Articular chondrocyte of knee joint (primary cell): ENCODE data around the gene BBS2. TPM values are rescaled to one million over a fixed set of nuclear protein-coding genes. Genes with fewer than 3 reads are reported as not detected.

Experiments used
- total RNA-seq: library from RNA; depleted of rRNA; stranded (reverse); fragments of >200 nt; gene quantifications from 2 replicates; pipeline ENCODE4 v1.2.3, GENCODE V29; 2012

Gene BBS2
- 69.4 and 82.0 TPM in 2 replicates for total RNA-seq

GRCh38 chr16:56519459-56520250 is at the start of gene BBS2:
Gene BBS2, minus strand, starts transcription at chr16:56520024. Its CDS starts 162 bp downstream, at chr16:56519862.

DNA sequence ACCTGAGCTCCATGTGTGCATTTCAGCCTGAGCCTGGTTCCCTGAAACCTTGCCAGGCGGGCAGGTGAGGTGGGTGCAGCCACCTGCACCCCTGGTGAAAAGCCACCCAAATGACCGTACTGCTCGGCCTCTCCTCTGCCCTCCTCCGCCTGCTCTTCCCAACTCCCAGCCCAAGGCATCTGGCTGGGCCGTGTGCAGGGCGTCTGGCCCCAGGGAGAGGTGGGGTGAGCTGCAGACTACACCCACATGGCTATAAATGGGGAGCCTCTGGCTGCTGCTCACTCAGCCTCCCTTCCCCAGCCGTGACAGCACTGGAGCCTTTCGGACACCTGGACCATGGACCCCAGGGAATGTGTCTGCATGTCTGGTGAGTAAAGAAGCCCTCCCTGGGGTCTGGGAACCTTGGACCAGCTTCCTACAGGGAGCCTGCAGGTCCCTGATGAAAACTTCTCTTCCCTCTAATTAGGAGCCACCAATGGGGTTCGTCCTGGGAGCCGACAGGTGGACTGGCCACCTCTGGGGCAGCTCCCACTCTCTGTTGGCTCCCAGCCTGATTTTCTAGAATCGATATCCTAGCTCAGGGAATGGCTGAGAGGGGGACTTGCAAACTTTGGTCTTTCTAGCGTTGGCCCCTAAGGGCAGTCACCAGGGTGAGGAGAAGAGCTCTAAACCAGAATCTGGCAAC is 45.1 kb upstream of the BBS2 start, which contains the start of gene MT4:
Gene MT4 (plus strand): TSS at position 281 of the 685 bp plus-strand sequence. CDS start 56 bp downstream, at position 337.

DNA sequence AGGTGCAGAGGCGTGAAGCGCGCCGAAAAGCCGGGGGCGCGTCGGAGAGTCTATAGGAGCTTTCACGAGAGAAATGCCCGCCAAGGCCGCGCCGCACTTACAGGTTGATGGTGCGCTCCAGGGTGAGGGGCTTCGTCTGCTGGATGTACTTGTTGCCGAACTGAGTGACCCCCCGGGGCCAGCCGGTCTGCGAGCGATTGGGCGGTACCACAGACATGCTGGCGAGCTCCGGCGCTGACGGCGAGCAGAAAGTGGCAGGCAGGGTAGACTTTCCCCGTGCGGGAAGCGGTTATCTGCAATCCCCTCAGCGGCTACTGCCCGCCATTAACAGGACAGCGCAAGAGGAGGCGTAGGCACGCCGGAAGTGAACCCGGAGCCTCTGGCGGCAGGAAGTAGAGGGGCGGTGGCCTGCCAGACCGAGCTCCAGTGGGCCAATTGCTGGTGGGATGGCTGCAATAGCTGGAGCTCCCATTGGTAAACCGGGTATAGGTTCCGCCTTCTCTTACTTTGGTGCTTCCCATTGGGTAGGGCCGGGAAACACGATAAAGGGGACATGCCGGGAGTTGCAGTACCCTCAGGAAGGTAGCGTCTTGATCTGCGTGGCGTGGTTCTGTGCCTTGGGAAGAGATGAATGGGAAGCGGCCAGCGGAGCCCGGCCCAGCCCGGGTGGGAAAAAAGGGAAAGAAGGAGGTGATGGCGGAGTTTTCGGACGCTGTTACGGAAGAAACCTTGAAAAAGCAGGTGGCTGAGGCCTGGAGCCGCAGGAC is 68.7 kb downstream of the BBS2 start, which contains the start of the genes NUDT21 and OGFOD1:
Gene NUDT21 (minus strand): TSS at position 347 of the 767 bp plus-strand sequence. CDS start 130 bp downstream, at position 217.
Gene OGFOD1 (plus strand): TSS at position 569 of the 767 bp plus-strand sequence. CDS start 59 bp downstream, at position 628.

Other genes with a start within 250 kb of the BBS2 start
- 191 and 221 TPM in 2 replicates for gene AMFR, start 94.5 kb downstream of the BBS2 start, total RNA-seq
- 97.9 and 112 TPM in 2 replicates for gene NUDT21, start 68.7 kb downstream of the BBS2 start, total RNA-seq
- gene OGFOD1, start 68.5 kb downstream of the BBS2 start, total RNA-seq, result 51.0 and 65.2 TPM in 2 replicates
- not detected in 2 replicates for gene MT4, start 45.0 kb upstream of the BBS2 start, total RNA-seq
- not detected in 2 replicates for gene MT3, start 69.5 kb upstream of the BBS2 start, total RNA-seq
- gene MT2A, start 88.6 kb upstream of the BBS2 start, total RNA-seq, result 25.3 and 37.2 TPM in 2 replicates
- gene MT1E, start 105.8 kb upstream of the BBS2 start, total RNA-seq, result 50.9 and 55.0 TPM in 2 replicates
- 3.1 and 6.3 TPM in 2 replicates for gene MT1M, start 112.6 kb upstream of the BBS2 start, total RNA-seq
- gene MT1A, start 118.6 kb upstream of the BBS2 start, total RNA-seq, result 1.0 TPM in 1 of 2 replicates, not detected in the other
- not detected in 2 replicates for gene MT1B, start 131.9 kb upstream of the BBS2 start, total RNA-seq
- 0.39 and 0.65 TPM in 2 replicates for gene MT1F, start 137.9 kb upstream of the BBS2 start, total RNA-seq
- 0.65 TPM in 1 of 2 replicates, not detected in the other for gene MT1G, start 148.0 kb upstream of the BBS2 start, total RNA-seq
- gene MT1H, start 149.8 kb upstream of the BBS2 start, total RNA-seq, result not detected in 2 replicates
- gene MT1X, start 162.4 kb upstream of the BBS2 start, total RNA-seq, result 32.1 and 175 TPM in 2 replicates
- 29.0 and 37.1 TPM in 2 replicates for gene NUP93, start 210.1 kb upstream of the BBS2 start, total RNA-seq